NCI-H1048 (cell line): Measurements from ENCODE around the gene RBPJL.

Source experiments
- DNase-seq: peaks from one replicate; lab custom pipeline; 2025; lab: John Stamatoyannopoulos, UW

Gene RBPJL

GRCh38 chr20:45317826-45318225, 11.2 kb downstream of the RBPJL start:
- DNase-seq: no peak

DNA sequence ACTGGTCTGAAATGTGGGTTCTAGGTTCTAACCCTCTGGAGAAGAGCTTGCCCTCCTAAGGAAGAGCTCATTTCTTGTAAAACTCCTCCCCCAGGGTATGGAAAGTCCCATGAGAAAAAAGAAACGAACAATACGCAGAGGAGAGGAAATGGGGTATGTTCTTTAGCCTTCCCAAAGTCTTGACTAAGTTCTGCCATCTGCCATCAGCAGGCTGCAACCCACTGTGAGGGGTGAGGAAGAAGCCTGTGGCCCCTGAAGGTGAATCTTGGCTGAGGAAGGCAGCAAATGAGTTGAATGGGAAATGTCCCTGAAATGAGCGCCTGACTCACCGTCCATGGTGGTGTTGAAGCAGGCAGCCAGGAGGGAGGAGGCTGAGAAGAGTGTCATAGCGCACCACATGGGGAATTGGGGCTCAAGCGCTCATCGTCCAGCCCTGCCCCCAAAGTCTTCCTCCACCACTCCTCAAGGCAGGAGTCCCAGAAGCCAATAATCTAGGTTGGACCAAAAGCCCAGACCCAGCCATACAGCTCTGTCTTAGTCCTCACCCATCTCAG, 11.8 kb downstream of the RBPJL start:
- no peak for DNase-seq

- DNase-seq: no peak
Observed at GRCh38 chr20:45318948-45319347, 12.3 kb downstream of the RBPJL start.

DNA sequence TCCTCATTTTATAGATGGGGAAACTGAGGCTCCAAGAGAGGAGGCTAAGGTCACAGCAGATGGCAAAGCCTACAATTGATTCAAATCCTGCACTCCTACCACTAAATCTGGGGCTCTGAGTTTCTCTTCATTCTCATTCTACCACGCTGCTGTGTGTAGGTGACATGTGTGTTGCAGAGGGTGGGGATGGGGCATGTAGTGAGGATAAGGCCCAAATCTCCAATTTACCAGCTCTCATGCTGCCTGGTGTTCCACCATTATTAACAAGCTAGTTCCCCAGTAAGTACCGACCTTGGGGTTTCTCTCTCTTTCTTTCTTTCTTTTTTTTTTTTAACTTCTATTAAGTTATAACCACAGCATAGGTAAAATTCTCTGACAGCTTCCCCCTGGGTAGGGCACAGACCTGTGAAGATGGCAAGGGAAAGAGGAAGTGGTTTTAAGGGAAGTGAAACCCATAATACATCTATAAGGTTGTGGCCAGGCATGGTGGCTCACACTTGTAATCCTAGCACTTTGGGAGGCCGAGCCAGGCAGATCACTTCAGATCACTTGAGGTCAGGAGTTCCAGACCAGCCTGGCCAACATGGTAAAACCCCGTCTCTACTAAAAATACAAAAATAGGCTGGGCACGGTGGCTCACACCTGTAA, 14.4 kb downstream of the RBPJL start:
- DNase-seq: no peak

- no peak for DNase-seq
Observed at GRCh38 chr20:45322952-45323383, 16.3 kb downstream of the RBPJL start.

GRCh38 chr20:45323731-45324130, 17.1 kb downstream of the RBPJL start:
- DNase-seq: no peak

GRCh38 chr20:45325371-45325770, 18.7 kb downstream of the RBPJL start:
- DNase-seq: no peak

DNA sequence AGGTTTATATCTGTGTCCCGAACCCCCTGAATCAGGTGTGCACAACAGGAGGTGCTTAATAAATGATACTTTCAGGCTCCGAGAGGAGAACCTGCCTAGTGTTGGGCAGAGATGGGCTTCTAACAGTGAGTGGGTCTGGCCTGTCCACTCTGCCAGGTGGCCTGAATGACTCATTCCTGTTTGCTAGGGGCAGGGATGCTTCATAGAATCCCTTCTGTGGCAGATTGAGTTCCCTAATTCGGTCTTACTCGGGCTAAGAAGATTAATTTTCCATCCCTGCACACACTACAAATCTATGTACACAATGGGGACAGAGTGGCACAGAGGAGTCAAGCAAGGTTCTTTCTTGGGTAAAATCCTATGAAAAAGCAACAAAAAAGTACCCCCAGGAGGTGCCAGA, 21.8 kb downstream of the RBPJL start:
- DNase-seq: no peak

DNA sequence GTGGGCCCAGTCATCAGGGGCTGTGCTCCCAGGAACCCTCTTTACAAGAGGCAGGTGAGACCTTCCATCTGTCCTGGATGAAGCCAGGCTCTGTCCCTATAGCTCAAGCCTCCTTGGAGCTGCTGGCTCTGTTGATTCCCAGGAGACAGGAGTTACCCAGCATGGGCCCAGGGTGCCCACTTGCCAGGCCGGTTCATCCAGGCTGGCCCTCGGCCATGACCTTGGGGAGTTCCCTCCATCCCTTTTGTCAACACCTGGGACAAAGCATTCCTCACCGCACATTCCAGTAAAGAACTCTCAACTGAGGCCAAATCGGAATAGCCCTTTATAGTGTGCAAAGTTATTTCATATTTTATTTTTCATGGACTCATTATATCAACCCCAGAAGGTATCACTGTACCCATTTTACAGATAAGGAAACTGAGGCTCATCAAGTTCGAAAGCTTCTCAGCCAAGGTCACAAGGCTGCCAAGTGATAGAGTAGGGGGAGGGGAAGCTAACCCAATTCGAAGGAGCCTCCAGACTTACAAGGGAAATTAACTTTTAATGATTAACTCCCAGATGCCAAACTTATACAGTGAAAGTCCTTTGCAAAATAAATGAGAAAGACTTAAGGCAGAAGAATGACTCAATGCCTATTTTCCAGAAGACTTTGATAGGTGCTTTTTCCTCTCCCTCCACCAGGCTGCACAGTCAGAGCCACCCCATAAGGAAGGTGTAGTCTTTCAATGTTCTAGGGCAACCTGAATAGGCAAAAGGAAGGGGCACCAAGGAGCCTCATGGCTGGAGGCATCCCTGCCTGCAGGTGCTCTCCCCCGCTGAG, 23.1 kb downstream of the RBPJL start:
- no peak for DNase-seq

DNA sequence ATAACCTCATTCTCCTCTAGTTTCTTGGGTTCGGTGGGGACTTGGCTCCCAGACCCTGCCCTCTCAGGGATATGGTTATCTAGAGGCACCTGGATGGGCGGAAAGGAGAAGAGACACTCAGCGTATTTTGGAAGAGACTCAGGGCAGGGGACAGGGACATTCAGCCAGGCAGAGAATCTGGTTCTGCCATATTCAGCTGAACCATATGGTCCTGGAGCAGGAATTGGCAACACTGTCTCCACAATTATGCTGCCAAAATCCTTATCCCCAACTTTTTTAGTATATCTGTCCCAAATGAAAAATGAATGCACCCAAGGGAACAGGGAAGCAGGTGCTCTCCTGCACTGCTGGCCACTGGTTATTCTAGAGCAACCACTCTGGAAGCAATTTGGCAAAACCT, 23.8 kb downstream of the RBPJL start:
- no peak for DNase-seq

- DNase-seq: no peak
Observed at GRCh38 chr20:45336530-45337366, 30.1 kb downstream of the RBPJL start.

- no peak for DNase-seq
Observed at GRCh38 chr20:45337367-45338120, 30.9 kb downstream of the RBPJL start.

- no peak for DNase-seq
Observed at GRCh38 chr20:45338121-45339030, 31.7 kb downstream of the RBPJL start.

DNA sequence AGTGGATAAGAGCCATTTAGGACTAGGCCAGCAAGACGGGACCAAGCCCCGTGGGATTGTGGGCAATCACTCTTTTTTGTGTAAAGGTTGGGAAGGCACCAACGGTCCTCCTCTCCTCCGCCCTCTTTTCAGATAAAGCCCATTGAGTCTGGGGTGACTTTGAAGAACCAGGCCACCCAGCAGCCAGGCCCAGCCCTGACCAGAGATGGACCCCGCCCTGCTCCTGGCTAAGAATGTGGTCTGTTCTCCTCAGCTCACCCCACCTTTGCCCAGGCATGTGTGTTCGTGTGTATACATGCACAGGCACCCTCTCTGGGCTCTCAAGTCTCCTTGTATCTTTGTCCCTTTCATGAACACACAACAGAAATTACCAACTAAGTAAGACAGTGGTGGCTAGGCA, 32.4 kb downstream of the RBPJL start:
- no peak for DNase-seq

- no peak for DNase-seq
Observed at GRCh38 chr20:45339799-45340198, 33.2 kb downstream of the RBPJL start.

GRCh38 chr20:45340236-45340847, 33.7 kb downstream of the RBPJL start:
- no peak for DNase-seq

DNA sequence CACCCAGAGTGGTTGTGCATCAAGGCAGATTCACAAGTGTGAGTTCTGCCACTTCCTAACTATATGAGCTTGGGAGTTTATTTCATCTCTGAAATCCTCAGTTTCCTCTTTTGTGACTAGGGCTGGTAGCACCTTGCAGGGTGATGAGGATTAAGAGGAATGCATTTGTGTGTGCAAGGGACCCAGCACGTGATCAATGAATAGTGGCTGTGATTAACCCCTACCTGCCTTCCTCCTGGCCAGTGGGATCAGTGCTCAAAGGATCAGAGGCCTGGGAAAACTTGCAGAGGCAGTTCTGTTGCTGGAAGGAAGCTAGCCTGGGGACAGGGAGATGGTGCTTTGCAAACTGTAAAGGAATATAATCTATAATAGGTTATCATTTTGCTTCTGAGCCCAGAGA, 34.3 kb downstream of the RBPJL start:
- no peak for DNase-seq

GRCh38 chr20:45341579-45341938, 34.9 kb downstream of the RBPJL start:
- no peak for DNase-seq

GRCh38 chr20:45341939-45342854, 35.6 kb downstream of the RBPJL start:
- DNase-seq: no peak
